Measurements from ENCODE around the gene PTPN18.
"Not testable (repeated sequence)": the region's sequence is repeated elsewhere in the genome, so short reads cannot be mapped to it uniquely, and the experiment has no call there.

DNA sequence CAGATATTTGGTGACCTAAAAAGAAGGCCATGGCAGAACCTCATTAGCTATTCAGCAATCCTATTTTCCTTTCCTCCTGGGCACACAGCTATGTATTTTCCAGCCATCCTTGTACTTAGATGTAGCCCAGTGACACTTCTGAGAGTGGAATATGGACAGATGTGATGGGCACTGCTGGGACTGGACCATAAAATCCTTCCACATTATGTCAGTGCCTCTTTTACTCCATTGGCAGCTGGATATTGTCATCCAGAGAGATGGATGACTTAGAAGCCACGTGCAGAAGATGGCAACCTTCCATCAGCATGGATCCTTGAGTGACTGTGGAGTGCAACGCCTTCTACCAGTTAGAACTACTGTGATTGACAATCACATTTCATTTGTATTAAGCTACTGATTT lies 50.4 kb downstream of the PTPN18 start:
- not testable (repeated sequence) for TF ChIP-seq POLR2A, EP300 (IDR thresholded peaks at IDR 0.05)
- TF ChIP-seq, protein P1, sequence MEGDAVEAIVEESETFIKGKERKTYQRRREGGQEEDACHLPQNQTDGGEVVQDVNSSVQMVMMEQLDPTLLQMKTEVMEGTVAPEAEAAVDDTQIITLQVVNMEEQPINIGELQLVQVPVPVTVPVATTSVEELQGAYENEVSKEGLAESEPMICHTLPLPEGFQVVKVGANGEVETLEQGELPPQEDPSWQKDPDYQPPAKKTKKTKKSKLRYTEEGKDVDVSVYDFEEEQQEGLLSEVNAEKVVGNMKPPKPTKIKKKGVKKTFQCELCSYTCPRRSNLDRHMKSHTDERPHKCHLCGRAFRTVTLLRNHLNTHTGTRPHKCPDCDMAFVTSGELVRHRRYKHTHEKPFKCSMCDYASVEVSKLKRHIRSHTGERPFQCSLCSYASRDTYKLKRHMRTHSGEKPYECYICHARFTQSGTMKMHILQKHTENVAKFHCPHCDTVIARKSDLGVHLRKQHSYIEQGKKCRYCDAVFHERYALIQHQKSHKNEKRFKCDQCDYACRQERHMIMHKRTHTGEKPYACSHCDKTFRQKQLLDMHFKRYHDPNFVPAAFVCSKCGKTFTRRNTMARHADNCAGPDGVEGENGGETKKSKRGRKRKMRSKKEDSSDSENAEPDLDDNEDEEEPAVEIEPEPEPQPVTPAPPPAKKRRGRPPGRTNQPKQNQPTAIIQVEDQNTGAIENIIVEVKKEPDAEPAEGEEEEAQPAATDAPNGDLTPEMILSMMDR (IDR thresholded peaks at IDR 0.05), result not testable (repeated sequence)
